Left ventricle myocardium inferior (tissue), 1 donor: ENCODE measurements around the gene ARHGEF37. TPM values are rescaled to one million over a fixed set of nuclear protein-coding genes. Genes with fewer than 3 reads are reported as not detected.
A peak's percentile ranks its signal among the peaks of the same experiment; 100 is the strongest.

ENCODE experiments used
- DNase-seq: peaks from one replicate; pipeline ENCODE4 v3.0.0-alpha.2; 2020
- H3K27ac ChIP-seq: fragments of 200-600 bp; replicated peaks from 2 replicates; pipeline ENCODE4 v1.8.0; 2021
- H3K27me3 ChIP-seq: fragments of 200-600 bp; 2 replicates; pipeline ENCODE4 v1.8.0; 2021; ENCODE audit warnings: low read depth
- H3K36me3 ChIP-seq: fragments of 200-600 bp; 2 replicates; pipeline ENCODE4 v1.8.0; 2021
- H3K4me1 ChIP-seq: fragments of 200-600 bp; 2 replicates; pipeline ENCODE4 v1.8.0; 2021
- H3K4me3 ChIP-seq: fragments of 200-600 bp; 2 replicates; pipeline ENCODE4 v1.8.0; 2021; ENCODE audit warnings: mild to moderate bottlenecking, moderate library complexity
- H3K9me3 ChIP-seq: fragments of 200-600 bp; replicated peaks from 2 replicates; pipeline ENCODE4 v1.8.0; 2021
- CTCF ChIP-seq: fragments of 200-600 bp; IDR thresholded peaks from 2 replicates; pipeline ENCODE4 v1.8.0; 2021; ENCODE audit warnings: antibody characterized with exemption, mild to moderate bottlenecking, borderline replicate concordance
- intact Hi-C: fragments of 100-400 bp; cut with micrococcal nuclease; formaldehyde crosslinking; loops from one replicate; pipeline ENCODE4 v1.11.0; 2022
- total RNA-seq: library from RNA; stranded (reverse); fragmentation: NEBNext Ultra II Directional; extraction: Animal tissue kit (Norgen Biotek cat#: 25700); gene quantifications from one replicate; pipeline ENCODE4 v1.2.1, GENCODE V29; 2021
- donor health status: DM: no; HTN: yes; CAD: no; lungs with severe emphysema.

ARHGEF37 gene
- total RNA-seq, 1 donor from 2014 or later = 22.8 TPM

GRCh38 chr5:149567226-149567625, 14.1 kb upstream of the ARHGEF37 start:
- no peak for DNase-seq
- H3K27me3 ChIP-seq = no peaks in the 10 kb centered on the region
- no peaks in the 10 kb centered on the region for H3K36me3 ChIP-seq
- no peak overlapping the region for H3K4me3 ChIP-seq
- intact Hi-C loops = loop anchor here (5.0 kb wide), 1 partner anchor 185 kb away; no protein-coding TSS in a partner anchor
- peaks cover 24% of the 10 kb centered on the region for H3K4me1 ChIP-seq
- no peak overlapping the region for H3K27ac ChIP-seq
- no peaks in the 10 kb centered on the region for H3K9me3 ChIP-seq
- no peak for TF ChIP-seq CTCF

GRCh38 chr5:149572170-149572569, 9.1 kb upstream of the ARHGEF37 start:
- no peak overlapping the region for H3K4me3 ChIP-seq
- H3K36me3 ChIP-seq = no peaks in the 10 kb centered on the region
- no peaks in the 10 kb centered on the region for H3K9me3 ChIP-seq
- TF ChIP-seq CTCF = no peak
- H3K27me3 ChIP-seq = no peaks in the 10 kb centered on the region
- H3K27ac ChIP-seq = no peak overlapping the region
- no peak for DNase-seq
- intact Hi-C loops = no loop called here
- peaks cover 3% of the 10 kb centered on the region for H3K4me1 ChIP-seq

GRCh38 chr5:149572576-149573231, 8.6 kb upstream of the ARHGEF37 start:
- intact Hi-C loops = no loop called here
- Histone ChIP-seq H3K9me3 (no peaks in the 10 kb centered on the region), H3K4me1 (peaks cover 3% of the 10 kb centered on the region), H3K4me3 (no peak overlapping the region), H3K27ac (peak overlapping the region; percentile 3), H3K27me3 (no peaks in the 10 kb centered on the region), H3K36me3 (no peaks in the 10 kb centered on the region)
- DNase-seq = no peak
- no peak for TF ChIP-seq CTCF

- H3K4me3 ChIP-seq = no peak overlapping the region
- no peaks in the 10 kb centered on the region for H3K9me3 ChIP-seq
- intact Hi-C loops = no loop called here
- H3K36me3 ChIP-seq = no peaks in the 10 kb centered on the region
- H3K27me3 ChIP-seq = no peaks in the 10 kb centered on the region
- peaks cover 4% of the 10 kb centered on the region for H3K4me1 ChIP-seq
- H3K27ac ChIP-seq = no peak overlapping the region
- no peak for DNase-seq
- TF ChIP-seq CTCF = no peak
Measured at GRCh38 chr5:149575131-149575530, 6.2 kb upstream of the ARHGEF37 start.

GRCh38 chr5:149576021-149576420, 5.3 kb upstream of the ARHGEF37 start:
- Histone ChIP-seq H3K9me3 (no peaks in the 10 kb centered on the region), H3K27me3 (no peaks in the 10 kb centered on the region), H3K4me1 (peaks cover 12% of the 10 kb centered on the region), H3K27ac (no peak overlapping the region), H3K36me3 (no peaks in the 10 kb centered on the region), H3K4me3 (no peak overlapping the region)
- no peak for TF ChIP-seq CTCF
- no peak for DNase-seq
- intact Hi-C loops = no loop called here
